Liver (tissue), 3 donors: ENCODE results near the gene PPFIA4.
"Not testable (repeated sequence)": the region's sequence is repeated elsewhere in the genome, so short reads cannot be mapped to it uniquely, and the experiment has no call there.

Source experiments
- JUND ChIP-seq, 2 donors: IDR thresholded peaks; 2 replicates each; pipeline ENCODE4 v1.6.1; 2016; ENCODE audit warnings: antibody characterized with exemption in 2 of 2
- RXRA ChIP-seq, 2 donors: IDR thresholded peaks; 2 replicates each; pipeline ENCODE4 v1.6.1; 2017 to 2018; ENCODE audit warnings: antibody characterized with exemption in 2 of 2, mild to moderate bottlenecking in 1 of 2
- SP1 ChIP-seq: IDR thresholded peaks from 2 replicates; pipeline ENCODE4 v1.6.1; 2018; ENCODE audit warnings: antibody characterized with exemption, mild to moderate bottlenecking
- TAF1 ChIP-seq: conservative IDR thresholded peaks from 2 replicates; pipeline ENCODE4 v1.6.1; 2016; ENCODE audit warnings: antibody characterized with exemption, mild to moderate bottlenecking
- TF ChIP-seq, protein P1 (sequence below): fragments of 150-350 bp; IDR thresholded peaks from 2 replicates; pipeline ENCODE4 v1.5.1; 2017; ENCODE audit warnings: improper control_type of control experiment, low read depth, low read length; ENCODE audit not compliant: missing input control
- TF ChIP-seq, protein P2 (sequence below): IDR thresholded peaks from 2 replicates; pipeline ENCODE4 v1.6.1; 2016; ENCODE audit warnings: antibody characterized with exemption
- TF ChIP-seq, protein P3 (sequence below): IDR thresholded peaks from 2 replicates; pipeline ENCODE4 v1.6.1; 2016; ENCODE audit warnings: antibody characterized with exemption
- TF ChIP-seq, protein P4 (sequence below): IDR thresholded peaks from 2 replicates; pipeline ENCODE4 v1.6.1; 2016; ENCODE audit warnings: antibody characterized with exemption, mild to moderate bottlenecking
- donor health status: healthy.
- donor health status: healthy.

DNA sequence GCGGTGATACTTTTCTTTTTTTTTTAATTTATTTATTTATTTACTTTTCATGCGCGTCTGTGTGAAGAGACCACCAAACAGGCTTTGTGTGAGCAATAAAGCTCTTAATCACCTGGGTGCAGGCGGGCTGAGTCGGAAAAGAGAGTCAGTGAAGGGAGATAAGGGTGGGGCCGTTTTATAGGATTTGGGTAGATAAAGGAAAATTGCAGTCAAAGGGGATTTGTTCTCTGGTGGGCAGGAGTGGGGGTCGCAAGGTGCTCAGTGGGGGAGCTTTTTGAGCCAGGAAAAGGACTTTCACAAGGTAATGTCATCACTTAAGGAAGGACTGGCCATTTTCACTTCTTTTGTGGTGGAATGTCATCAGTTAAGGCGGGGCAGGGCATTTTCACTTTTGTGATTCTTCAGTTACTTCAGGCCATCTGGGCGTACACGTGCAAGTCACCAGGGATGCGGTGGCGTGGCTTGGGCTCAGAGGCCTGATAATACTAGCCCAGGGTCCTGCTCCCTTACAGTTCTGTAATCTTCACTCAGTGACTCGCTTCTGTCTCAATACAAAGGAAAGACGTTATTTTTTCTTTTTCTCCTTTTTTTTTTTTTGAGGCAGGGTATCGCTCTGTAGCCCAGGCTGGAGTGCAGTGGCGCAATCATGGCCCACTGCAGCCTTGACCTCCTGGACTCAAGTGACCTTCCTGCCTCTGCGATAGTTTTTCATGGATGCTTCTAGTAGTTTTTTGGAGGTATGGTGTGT, 20.7 kb upstream of the PPFIA4 start:
- TF ChIP-seq, protein P1, sequence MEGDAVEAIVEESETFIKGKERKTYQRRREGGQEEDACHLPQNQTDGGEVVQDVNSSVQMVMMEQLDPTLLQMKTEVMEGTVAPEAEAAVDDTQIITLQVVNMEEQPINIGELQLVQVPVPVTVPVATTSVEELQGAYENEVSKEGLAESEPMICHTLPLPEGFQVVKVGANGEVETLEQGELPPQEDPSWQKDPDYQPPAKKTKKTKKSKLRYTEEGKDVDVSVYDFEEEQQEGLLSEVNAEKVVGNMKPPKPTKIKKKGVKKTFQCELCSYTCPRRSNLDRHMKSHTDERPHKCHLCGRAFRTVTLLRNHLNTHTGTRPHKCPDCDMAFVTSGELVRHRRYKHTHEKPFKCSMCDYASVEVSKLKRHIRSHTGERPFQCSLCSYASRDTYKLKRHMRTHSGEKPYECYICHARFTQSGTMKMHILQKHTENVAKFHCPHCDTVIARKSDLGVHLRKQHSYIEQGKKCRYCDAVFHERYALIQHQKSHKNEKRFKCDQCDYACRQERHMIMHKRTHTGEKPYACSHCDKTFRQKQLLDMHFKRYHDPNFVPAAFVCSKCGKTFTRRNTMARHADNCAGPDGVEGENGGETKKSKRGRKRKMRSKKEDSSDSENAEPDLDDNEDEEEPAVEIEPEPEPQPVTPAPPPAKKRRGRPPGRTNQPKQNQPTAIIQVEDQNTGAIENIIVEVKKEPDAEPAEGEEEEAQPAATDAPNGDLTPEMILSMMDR = not testable (repeated sequence)
- TF ChIP-seq, protein P2, sequence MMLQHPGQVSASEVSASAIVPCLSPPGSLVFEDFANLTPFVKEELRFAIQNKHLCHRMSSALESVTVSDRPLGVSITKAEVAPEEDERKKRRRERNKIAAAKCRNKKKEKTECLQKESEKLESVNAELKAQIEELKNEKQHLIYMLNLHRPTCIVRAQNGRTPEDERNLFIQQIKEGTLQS = not testable (repeated sequence)
- TF ChIP-seq, protein P3, sequence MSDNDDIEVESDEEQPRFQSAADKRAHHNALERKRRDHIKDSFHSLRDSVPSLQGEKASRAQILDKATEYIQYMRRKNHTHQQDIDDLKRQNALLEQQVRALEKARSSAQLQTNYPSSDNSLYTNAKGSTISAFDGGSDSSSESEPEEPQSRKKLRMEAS = not testable (repeated sequence)
- TF ChIP-seq RXRA (IDR thresholded peaks at IDR 0.05); TAF1; JUND (IDR thresholded peaks at IDR 0.05); SP1: not testable (repeated sequence)
- TF ChIP-seq, protein P4, sequence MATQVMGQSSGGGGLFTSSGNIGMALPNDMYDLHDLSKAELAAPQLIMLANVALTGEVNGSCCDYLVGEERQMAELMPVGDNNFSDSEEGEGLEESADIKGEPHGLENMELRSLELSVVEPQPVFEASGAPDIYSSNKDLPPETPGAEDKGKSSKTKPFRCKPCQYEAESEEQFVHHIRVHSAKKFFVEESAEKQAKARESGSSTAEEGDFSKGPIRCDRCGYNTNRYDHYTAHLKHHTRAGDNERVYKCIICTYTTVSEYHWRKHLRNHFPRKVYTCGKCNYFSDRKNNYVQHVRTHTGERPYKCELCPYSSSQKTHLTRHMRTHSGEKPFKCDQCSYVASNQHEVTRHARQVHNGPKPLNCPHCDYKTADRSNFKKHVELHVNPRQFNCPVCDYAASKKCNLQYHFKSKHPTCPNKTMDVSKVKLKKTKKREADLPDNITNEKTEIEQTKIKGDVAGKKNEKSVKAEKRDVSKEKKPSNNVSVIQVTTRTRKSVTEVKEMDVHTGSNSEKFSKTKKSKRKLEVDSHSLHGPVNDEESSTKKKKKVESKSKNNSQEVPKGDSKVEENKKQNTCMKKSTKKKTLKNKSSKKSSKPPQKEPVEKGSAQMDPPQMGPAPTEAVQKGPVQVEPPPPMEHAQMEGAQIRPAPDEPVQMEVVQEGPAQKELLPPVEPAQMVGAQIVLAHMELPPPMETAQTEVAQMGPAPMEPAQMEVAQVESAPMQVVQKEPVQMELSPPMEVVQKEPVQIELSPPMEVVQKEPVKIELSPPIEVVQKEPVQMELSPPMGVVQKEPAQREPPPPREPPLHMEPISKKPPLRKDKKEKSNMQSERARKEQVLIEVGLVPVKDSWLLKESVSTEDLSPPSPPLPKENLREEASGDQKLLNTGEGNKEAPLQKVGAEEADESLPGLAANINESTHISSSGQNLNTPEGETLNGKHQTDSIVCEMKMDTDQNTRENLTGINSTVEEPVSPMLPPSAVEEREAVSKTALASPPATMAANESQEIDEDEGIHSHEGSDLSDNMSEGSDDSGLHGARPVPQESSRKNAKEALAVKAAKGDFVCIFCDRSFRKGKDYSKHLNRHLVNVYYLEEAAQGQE = not testable (repeated sequence)
